WTC11 (cell line): ENCODE results near the gene SNAPC5. TPM values are rescaled to one million over a fixed set of nuclear protein-coding genes. Genes with fewer than 3 reads are reported as not detected.
"Not testable (repeated sequence)": the region's sequence is repeated elsewhere in the genome, so short reads cannot be mapped to it uniquely, and the experiment has no call there.

Source experiments
- ATAC-seq: fragments of 200-7000 bp; cut with Tn5 transposase; 2 replicates; pipeline ENCODE4 v1.10.0; 2021; ENCODE audit warnings: mild to moderate bottlenecking, moderate library complexity
- CTCF ChIA-PET: fragments of 300-600 bp; sonication (Branson Sonifier 250); formaldehyde crosslinking; loops from one replicate; lab custom pipeline; 2021; ENCODE audit warnings: antibody characterized with exemption; lab: Charles Lee
- POLR2A ChIA-PET: fragments of 350-600 bp; sonication (Branson Sonifier 250); formaldehyde crosslinking; loops from one replicate; lab custom pipeline; 2021; ENCODE audit warnings: antibody characterized with exemption; lab: Charles Lee
- DNase-seq: peaks from one replicate; pipeline ENCODE4 v3.0.0; 2021; ENCODE audit warnings: low spot score
- H3K27ac Mint-ChIP-seq: 2 replicates; pipeline ENCODE4 v1.8.0; 2021; ENCODE audit warnings: mixed read lengths
- H3K27me3 Mint-ChIP-seq: 2 replicates; pipeline ENCODE4 v1.8.0; 2021; ENCODE audit warnings: low read depth, mild to moderate bottlenecking, moderate library complexity, mixed read lengths
- H3K36me3 Mint-ChIP-seq: 2 replicates; pipeline ENCODE4 v1.8.0; 2021; ENCODE audit warnings: mixed read lengths
- H3K4me1 Mint-ChIP-seq: 2 replicates; pipeline ENCODE4 v1.8.0; 2022; ENCODE audit warnings: mixed read lengths
- H3K4me3 Mint-ChIP-seq: 2 replicates; pipeline ENCODE4 v1.8.0; 2021; ENCODE audit warnings: mild to moderate bottlenecking, moderate library complexity, mixed read lengths
- H3K9me3 Mint-ChIP-seq: 2 replicates; pipeline ENCODE4 v1.8.0; 2021; ENCODE audit warnings: mixed read lengths
- HMGA2 ChIP-seq: fragments of 250-450 bp; sonication (Bioruptor Pico); IDR thresholded peaks from 2 replicates; pipeline ENCODE4 v1.4.0; 2021; ENCODE audit warnings: mild to moderate bottlenecking, moderate library complexity
- MXD4 ChIP-seq: fragments of 250-450 bp; sonication (Bioruptor Pico); IDR thresholded peaks from 2 replicates; pipeline ENCODE4 v1.8.0; 2021; ENCODE audit warnings: mild to moderate bottlenecking, moderate library complexity, borderline replicate concordance
- NR3C1 ChIP-seq: sonication (generic); formaldehyde crosslinking; conservative IDR thresholded peaks from 2 replicates; pipeline ENCODE4 v1.8.1; 2023; ENCODE audit warnings: low read depth, mild to moderate bottlenecking, missing genetic modification reagents
- OVOL2 ChIP-seq: fragments of 250-450 bp; sonication (Bioruptor Pico); IDR thresholded peaks from 2 replicates; pipeline ENCODE4 v1.9.0; 2021; ENCODE audit warnings: mild to moderate bottlenecking, borderline replicate concordance
- SMAD3 ChIP-seq: sonication (generic); formaldehyde crosslinking; IDR thresholded peaks from 2 replicates; pipeline ENCODE4 v1.8.0; 2022; ENCODE audit warnings: missing genetic modification reagents, mild to moderate bottlenecking, borderline replicate concordance
- SMAD4 ChIP-seq: sonication (generic); formaldehyde crosslinking; IDR thresholded peaks from 2 replicates; pipeline ENCODE4 v1.8.0; 2022; ENCODE audit warnings: mild to moderate bottlenecking, missing genetic modification reagents
- TCF7 ChIP-seq: sonication (generic); formaldehyde crosslinking; IDR thresholded peaks from 2 replicates; pipeline ENCODE4 v1.8.0; 2022; ENCODE audit warnings: mild to moderate bottlenecking, low read depth, missing genetic modification reagents, moderate library complexity
- ZNF317 ChIP-seq: sonication (generic); formaldehyde crosslinking; IDR thresholded peaks from 2 replicates; pipeline ENCODE4 v1.8.1; 2023; ENCODE audit warnings: low read depth, mild to moderate bottlenecking, moderate library complexity, missing genetic modification reagents, borderline replicate concordance
- total RNA-seq: library from RNA; stranded (reverse); gene quantifications from 3 replicates; pipeline ENCODE4 v1.2.3, GENCODE V29; 2021
- TF ChIP-seq, protein P1 (sequence below): sonication (generic); formaldehyde crosslinking; IDR thresholded peaks from 2 replicates; pipeline ENCODE4 v1.8.1; 2023; ENCODE audit warnings: mild to moderate bottlenecking, missing genetic modification reagents
- TF ChIP-seq, protein P2 (sequence below): fragments of 250-450 bp; sonication (Bioruptor Pico); IDR thresholded peaks from 2 replicates; pipeline ENCODE4 v1.9.0; 2021; ENCODE audit warnings: mild to moderate bottlenecking
- TF ChIP-seq, protein P3 (sequence below): fragments of 250-450 bp; sonication (Bioruptor Pico); IDR thresholded peaks from 2 replicates; pipeline ENCODE4 v1.8.0; 2021; ENCODE audit warnings: mild to moderate bottlenecking
- TF ChIP-seq, protein P4 (sequence below): sonication (generic); formaldehyde crosslinking; IDR thresholded peaks from 2 replicates; pipeline ENCODE4 v1.8.0; 2023; ENCODE audit warnings: missing genetic modification reagents
- TF ChIP-seq, protein P5 (sequence below): sonication (generic); formaldehyde crosslinking; IDR thresholded peaks from 2 replicates; pipeline ENCODE4 v1.8.0; 2022; ENCODE audit warnings: mild to moderate bottlenecking, missing genetic modification reagents
- TF ChIP-seq, protein P6 (sequence below): sonication (generic); formaldehyde crosslinking; IDR thresholded peaks from 2 replicates; pipeline ENCODE4 v1.8.1; 2023; ENCODE audit warnings: mild to moderate bottlenecking, missing genetic modification reagents, moderate library complexity
- TF ChIP-seq, protein P7 (sequence below): fragments of 250-450 bp; sonication (Bioruptor Pico); IDR thresholded peaks from 2 replicates; pipeline ENCODE4 v2.1.2; 2022; ENCODE audit warnings: mild to moderate bottlenecking, moderate library complexity

Gene SNAPC5
- total RNA-seq, 1 experiment from 2014 or later: 21.1 TPM

DNA sequence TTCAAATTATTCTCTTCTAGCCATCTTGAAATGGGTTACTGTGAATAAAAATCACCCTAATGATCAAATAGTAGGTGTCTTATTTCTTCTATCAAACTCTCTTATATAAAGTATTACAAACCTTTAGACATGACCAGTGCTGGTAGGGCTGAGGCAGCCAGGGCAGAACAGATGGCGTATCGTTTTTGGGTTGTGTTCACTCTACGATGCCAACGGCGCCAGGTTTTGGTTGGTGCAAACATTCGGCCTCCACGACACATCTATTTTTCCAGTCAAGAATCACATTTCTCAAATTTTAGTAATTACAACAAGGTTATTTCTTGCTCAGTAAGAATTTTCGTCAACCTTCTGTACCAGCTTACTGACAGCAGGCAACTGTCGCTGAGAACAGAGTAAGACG is 4.9 kb upstream of the SNAPC5 start:
- no peak for ATAC-seq
- POLR2A ChIA-PET: no interaction called here
- peak overlapping the region; percentile 100 for H3K4me3 Mint-ChIP-seq
- H3K9me3 Mint-ChIP-seq: no peaks in the 10 kb centered on the region
- CTCF ChIA-PET: no interaction called here
- peaks cover 69% of the 10 kb centered on the region for H3K36me3 Mint-ChIP-seq
- no peak for TF ChIP-seq TCF7 (CRISPR knock-in tag)
- no peak for TF ChIP-seq SMAD4 (CRISPR knock-in tag)
- TF ChIP-seq, protein P1, sequence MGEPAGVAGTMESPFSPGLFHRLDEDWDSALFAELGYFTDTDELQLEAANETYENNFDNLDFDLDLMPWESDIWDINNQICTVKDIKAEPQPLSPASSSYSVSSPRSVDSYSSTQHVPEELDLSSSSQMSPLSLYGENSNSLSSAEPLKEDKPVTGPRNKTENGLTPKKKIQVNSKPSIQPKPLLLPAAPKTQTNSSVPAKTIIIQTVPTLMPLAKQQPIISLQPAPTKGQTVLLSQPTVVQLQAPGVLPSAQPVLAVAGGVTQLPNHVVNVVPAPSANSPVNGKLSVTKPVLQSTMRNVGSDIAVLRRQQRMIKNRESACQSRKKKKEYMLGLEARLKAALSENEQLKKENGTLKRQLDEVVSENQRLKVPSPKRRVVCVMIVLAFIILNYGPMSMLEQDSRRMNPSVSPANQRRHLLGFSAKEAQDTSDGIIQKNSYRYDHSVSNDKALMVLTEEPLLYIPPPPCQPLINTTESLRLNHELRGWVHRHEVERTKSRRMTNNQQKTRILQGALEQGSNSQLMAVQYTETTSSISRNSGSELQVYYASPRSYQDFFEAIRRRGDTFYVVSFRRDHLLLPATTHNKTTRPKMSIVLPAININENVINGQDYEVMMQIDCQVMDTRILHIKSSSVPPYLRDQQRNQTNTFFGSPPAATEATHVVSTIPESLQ (CRISPR knock-in tag): no peak
- no peak for TF ChIP-seq SMAD3 (CRISPR knock-in tag)
- TF ChIP-seq, protein P2, sequence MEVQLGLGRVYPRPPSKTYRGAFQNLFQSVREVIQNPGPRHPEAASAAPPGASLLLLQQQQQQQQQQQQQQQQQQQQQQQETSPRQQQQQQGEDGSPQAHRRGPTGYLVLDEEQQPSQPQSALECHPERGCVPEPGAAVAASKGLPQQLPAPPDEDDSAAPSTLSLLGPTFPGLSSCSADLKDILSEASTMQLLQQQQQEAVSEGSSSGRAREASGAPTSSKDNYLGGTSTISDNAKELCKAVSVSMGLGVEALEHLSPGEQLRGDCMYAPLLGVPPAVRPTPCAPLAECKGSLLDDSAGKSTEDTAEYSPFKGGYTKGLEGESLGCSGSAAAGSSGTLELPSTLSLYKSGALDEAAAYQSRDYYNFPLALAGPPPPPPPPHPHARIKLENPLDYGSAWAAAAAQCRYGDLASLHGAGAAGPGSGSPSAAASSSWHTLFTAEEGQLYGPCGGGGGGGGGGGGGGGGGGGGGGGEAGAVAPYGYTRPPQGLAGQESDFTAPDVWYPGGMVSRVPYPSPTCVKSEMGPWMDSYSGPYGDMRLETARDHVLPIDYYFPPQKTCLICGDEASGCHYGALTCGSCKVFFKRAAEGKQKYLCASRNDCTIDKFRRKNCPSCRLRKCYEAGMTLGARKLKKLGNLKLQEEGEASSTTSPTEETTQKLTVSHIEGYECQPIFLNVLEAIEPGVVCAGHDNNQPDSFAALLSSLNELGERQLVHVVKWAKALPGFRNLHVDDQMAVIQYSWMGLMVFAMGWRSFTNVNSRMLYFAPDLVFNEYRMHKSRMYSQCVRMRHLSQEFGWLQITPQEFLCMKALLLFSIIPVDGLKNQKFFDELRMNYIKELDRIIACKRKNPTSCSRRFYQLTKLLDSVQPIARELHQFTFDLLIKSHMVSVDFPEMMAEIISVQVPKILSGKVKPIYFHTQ: no peak
- TF ChIP-seq NR3C1: no peak
- TF ChIP-seq, protein P3, sequence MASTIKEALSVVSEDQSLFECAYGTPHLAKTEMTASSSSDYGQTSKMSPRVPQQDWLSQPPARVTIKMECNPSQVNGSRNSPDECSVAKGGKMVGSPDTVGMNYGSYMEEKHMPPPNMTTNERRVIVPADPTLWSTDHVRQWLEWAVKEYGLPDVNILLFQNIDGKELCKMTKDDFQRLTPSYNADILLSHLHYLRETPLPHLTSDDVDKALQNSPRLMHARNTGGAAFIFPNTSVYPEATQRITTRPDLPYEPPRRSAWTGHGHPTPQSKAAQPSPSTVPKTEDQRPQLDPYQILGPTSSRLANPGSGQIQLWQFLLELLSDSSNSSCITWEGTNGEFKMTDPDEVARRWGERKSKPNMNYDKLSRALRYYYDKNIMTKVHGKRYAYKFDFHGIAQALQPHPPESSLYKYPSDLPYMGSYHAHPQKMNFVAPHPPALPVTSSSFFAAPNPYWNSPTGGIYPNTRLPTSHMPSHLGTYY (CRISPR knock-in tag): no peak
- TF ChIP-seq, protein P4, sequence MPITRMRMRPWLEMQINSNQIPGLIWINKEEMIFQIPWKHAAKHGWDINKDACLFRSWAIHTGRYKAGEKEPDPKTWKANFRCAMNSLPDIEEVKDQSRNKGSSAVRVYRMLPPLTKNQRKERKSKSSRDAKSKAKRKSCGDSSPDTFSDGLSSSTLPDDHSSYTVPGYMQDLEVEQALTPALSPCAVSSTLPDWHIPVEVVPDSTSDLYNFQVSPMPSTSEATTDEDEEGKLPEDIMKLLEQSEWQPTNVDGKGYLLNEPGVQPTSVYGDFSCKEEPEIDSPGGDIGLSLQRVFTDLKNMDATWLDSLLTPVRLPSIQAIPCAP: no peak
- no peak for TF ChIP-seq OVOL2 (CRISPR knock-in tag)
- TF ChIP-seq HMGA2 (CRISPR knock-in tag): no peak
- no peak for TF ChIP-seq MXD4 (CRISPR knock-in tag)
- TF ChIP-seq, protein P5, sequence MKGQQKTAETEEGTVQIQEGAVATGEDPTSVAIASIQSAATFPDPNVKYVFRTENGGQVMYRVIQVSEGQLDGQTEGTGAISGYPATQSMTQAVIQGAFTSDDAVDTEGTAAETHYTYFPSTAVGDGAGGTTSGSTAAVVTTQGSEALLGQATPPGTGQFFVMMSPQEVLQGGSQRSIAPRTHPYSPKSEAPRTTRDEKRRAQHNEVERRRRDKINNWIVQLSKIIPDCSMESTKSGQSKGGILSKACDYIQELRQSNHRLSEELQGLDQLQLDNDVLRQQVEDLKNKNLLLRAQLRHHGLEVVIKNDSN (CRISPR knock-in tag): no peak
- TF ChIP-seq ZNF317 (CRISPR knock-in tag): no peak
- TF ChIP-seq, protein P6, sequence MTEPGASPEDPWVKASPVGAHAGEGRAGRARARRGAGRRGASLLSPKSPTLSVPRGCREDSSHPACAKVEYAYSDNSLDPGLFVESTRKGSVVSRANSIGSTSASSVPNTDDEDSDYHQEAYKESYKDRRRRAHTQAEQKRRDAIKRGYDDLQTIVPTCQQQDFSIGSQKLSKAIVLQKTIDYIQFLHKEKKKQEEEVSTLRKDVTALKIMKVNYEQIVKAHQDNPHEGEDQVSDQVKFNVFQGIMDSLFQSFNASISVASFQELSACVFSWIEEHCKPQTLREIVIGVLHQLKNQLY (CRISPR knock-in tag): no peak
- TF ChIP-seq, protein P7, sequence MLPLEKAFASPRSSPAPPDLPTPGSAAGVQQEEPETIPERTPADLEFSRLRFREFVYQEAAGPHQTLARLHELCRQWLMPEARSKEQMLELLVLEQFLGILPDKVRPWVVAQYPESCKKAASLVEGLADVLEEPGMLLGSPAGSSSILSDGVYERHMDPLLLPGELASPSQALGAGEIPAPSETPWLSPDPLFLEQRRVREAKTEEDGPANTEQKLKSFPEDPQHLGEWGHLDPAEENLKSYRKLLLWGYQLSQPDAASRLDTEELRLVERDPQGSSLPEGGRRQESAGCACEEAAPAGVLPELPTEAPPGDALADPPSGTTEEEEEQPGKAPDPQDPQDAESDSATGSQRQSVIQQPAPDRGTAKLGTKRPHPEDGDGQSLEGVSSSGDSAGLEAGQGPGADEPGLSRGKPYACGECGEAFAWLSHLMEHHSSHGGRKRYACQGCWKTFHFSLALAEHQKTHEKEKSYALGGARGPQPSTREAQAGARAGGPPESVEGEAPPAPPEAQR: no peak
- no peak for DNase-seq
- no peaks in the 10 kb centered on the region for H3K27me3 Mint-ChIP-seq
- H3K27ac Mint-ChIP-seq: peak overlapping the region; percentile 99
- peaks cover 40% of the 10 kb centered on the region for H3K4me1 Mint-ChIP-seq

DNA sequence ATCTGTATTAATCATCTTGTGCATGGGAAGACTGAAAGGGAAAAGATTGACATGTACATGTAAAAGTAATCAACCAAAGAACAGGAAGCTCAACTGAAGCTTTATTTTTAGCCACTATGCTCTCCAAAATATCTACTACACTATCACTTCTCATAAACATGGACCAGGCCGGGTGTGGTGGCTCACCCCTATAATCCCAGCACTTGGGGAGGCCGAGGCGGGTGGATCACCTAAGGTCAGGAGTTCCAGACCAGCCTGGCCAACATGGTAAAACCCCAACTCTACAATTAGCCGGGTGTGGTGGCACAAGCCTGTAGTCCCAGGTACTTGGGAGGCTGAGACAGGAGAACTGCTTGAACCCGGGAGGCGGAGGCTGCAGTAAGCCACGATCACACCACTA is 2.8 kb upstream of the SNAPC5 start:
- Mint-ChIP-seq H3K27ac (peak overlapping the region; percentile 84), H3K36me3 (peaks cover 73% of the 10 kb centered on the region), H3K4me3 (peak overlapping the region; percentile 6; the same call in 1 of the 2 replicates), H3K4me1 (peaks cover 31% of the 10 kb centered on the region)
- H3K27me3 Mint-ChIP-seq, H3K9me3 Mint-ChIP-seq, DNase-seq, POLR2A ChIA-PET, ATAC-seq: not testable (repeated sequence)
- CTCF ChIA-PET: interaction anchor here (4.2 kb wide), 1 partner anchor 97 kb away, joined by 50 read pairs; no protein-coding TSS in a partner anchor
